Activated CD8-positive, alpha-beta memory T cell treated with anti-CD3 and anti-CD28 coated beads, Interleukin-2, amount 50 U/mL, for 1 hour (primary cell): ENCODE data around the gene KCNK10.

Source experiments
- DNase-seq: peaks from one replicate; pipeline ENCODE4 v3.0.0-alpha.2; 2020; ENCODE audit errors: extremely low read depth

The KCNK10 gene, protein sequence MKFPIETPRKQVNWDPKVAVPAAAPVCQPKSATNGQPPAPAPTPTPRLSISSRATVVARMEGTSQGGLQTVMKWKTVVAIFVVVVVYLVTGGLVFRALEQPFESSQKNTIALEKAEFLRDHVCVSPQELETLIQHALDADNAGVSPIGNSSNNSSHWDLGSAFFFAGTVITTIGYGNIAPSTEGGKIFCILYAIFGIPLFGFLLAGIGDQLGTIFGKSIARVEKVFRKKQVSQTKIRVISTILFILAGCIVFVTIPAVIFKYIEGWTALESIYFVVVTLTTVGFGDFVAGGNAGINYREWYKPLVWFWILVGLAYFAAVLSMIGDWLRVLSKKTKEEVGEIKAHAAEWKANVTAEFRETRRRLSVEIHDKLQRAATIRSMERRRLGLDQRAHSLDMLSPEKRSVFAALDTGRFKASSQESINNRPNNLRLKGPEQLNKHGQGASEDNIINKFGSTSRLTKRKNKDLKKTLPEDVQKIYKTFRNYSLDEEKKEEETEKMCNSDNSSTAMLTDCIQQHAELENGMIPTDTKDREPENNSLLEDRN

DNA sequence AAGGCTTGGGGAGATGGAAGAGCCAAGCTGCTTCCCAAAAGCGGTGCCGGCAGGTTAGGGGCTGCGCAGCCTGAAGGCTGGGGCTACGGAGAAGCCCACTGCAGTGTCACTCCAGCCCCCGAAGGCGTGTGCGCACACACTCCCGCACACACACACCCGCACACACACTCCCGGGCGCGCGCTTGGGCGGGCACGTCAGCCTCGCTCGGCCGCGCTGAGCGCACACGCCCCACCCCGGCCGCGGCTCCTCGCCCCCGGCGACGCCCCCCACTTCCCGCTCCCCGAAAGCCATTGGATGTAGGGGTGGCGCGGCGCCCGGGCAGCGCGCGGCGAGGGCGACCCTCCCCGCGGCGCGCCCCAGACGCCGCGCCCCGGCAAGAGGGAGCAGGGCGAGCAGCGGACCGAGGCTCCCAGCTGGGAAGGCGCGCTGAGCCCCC lies at the start of gene KCNK10:
TSS of gene KCNK10 (minus strand) at position 184 of the 437 bp plus-strand sequence. CDS start 471 bp downstream, outside the sequence.
- no peak for DNase-seq

- no peak for DNase-seq
Measured at GRCh38 chr14:88369496-88369895, 46.4 kb upstream of the KCNK10 start.

DNA sequence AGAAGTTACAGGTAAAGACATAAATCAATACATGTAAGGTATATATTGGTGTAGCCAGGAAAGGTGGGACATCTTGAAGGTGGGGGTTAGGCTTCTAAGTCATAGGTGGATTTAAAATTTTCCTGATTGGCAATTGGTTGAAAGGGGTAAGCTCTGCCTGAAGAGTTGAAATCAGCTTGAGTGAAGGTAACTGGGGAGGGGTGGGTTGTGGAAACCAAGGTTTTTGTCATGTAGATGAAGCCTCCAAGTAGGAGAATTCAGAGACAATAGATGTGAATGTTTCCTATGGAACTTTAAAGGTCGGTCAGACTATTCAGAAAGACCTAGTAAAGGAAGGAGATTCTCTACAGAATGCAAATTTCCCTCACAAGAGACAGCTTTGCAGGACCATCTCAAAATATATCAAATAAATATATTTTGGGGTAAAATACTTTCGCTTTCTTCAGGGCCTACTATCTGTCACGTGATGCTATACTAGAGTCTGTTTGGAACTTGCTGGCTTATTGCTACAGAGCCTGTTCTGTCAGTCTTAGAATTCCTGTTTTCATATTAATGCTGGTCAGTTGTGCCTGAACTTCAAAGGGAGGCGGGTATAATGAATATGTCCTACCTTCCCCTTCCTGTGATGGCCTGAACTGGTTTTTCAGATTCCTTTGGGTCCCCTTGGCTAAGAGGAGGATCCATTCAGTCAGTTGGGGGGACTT lies 41.8 kb upstream of the KCNK10 start:
- no peak for DNase-seq

- DNase-seq = no peak
Measured at GRCh38 chr14:88363644-88364043, 40.6 kb upstream of the KCNK10 start.

DNA sequence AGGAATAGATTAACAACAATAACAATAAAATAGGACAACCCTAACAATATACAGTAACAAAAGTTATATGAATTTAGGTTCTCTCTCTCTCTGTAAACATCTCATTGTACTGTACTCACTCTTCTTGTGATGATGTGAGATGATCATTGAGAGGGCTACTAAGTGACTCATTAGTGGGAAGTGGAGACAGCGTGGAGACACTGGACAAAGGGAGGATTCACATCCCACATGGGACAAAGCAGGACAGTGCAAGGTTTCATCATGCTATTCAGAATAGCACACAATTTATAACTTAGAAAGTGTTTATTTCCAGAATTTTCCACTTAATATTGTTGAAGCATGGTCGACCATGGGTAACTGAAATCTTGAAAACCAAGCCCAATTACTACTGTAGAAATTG lies 36.4 kb upstream of the KCNK10 start:
- no peak for DNase-seq

- no peak for DNase-seq
Measured at GRCh38 chr14:88354358-88354757, 31.3 kb upstream of the KCNK10 start.

- DNase-seq = no peak
Measured at GRCh38 chr14:88352698-88353097, 29.6 kb upstream of the KCNK10 start.

DNA sequence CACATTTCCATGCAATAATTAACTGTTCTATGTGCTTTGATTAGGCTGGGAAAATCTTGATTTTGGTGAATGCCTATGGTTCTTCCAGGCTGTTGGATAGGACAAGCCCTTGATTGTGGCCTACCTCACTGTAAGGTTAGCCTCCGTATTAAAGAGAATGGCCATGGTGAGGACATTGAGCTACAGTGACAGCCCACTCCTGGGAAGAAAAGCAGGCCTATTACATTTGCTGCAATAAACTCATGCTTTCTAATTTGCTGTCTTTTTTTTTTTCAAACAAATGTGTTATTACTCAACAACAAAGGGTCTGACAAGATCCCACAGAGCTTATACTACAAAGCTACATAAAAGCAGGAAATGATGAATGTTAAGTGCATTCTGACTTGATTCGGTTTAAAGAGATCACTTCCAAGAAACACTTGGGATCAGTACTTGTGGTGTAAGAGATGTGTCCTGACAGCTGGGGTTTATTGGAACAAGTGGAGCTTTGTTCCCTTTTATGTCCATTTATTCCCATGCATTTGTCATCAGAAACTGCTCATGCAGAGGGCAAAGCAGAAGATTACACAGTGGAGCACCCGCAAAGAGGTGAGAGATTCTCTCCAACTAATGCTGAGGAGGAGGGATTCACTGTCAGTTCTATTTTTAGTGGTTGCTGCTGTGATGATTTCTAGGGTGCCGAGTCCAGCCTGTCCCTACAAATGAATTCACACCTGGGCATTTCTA lies 29.1 kb upstream of the KCNK10 start:
- no peak for DNase-seq

DNA sequence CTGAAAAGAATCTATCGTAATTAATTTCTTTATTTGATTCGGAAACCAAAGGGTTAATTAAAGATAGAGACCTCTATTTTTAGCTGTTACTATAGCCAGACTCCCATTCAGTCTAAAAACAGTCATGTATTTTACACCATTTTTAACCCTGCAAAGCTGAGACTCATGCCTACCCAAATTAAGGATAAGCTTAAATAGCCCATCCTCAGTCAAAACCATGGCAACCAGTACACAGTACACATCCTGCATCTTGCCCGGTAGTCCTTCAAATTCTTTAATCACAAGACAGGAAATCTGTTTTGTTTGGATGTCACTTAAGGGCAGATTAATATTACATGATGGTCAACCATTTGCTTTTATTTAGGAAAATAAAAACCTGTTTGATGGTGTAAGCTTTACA lies 25.5 kb upstream of the KCNK10 start:
- no peak for DNase-seq

DNA sequence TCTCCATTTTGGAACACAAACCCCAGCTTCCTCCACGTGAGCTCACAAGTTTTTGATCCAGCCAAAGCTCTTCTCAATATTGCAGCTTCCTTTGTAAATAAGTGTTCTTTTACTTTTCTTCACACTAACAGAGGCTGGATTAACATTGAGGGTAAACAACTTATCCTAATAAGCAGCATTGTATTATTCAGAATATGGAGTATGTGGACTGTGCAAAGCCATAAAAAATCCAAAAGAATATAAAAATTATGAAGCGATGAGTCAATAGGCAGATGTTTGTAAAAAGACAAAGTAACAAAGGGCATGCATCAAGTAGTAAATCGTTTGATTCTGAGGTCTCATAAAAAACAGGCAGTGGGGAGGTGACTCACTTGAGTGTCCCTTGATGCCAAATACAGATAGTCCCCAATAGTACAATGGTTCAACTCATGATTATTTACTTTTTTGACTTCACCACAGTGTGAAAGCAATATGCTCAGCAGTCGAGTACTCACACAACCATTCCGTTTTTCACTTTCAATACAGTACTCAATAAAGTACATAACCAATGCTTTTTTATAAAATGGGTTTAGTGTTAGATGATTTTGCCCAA lies 23.1 kb upstream of the KCNK10 start:
- no peak for DNase-seq

GRCh38 chr14:88342980-88343379 lies 19.9 kb upstream of the KCNK10 start:
- no peak for DNase-seq

DNA sequence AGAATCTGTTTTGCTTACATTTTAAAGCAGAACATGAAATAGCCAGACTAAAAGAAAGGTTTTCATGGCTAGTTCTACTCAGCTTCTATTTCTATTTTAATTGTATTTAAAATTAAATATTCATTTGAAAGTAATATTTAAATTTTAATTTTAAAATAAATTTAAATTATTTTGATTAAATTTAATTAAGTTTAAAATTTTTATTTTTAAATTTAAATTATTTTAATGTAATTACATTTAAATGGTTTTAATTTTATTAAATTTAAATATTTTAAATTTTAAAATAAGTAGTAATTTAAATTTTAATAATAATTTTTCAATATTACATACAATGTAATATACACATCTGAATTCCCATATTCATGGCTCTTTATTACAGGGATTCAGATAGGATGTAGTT lies 17.3 kb upstream of the KCNK10 start:
- no peak for DNase-seq

GRCh38 chr14:88333036-88333435 lies 10.0 kb upstream of the KCNK10 start:
- no peak for DNase-seq

- no peak for DNase-seq
Measured at GRCh38 chr14:88327497-88327896, 4.4 kb upstream of the KCNK10 start.

GRCh38 chr14:88326352-88327103 lies 3.5 kb upstream of the KCNK10 start:
- no peak for DNase-seq

DNA sequence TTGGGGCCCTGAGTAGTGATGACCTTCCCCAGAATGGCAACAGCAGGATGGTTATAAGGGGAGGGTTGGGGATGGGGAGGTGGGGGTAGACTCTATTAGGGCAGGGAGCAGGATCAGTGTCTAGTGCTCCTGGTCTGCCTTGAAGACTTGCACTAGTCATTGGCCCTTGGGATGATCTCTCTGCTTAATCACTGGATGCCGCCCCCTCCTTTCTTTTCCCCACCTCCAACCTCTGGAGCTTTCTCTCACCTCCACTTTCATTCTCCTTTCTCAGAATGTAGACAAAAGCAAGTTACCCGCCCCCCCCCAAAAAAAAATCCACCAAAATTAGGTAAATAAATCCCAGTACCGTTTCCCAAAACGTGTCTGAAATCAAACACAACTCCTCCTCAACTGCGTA lies 2.8 kb upstream of the KCNK10 start:
- DNase-seq = no peak

- no peak for DNase-seq
Measured at GRCh38 chr14:88324930-88325329, 1.9 kb upstream of the KCNK10 start.

- DNase-seq = no peak
Measured at GRCh38 chr14:88324491-88324890, 1.4 kb upstream of the KCNK10 start.

GRCh38 chr14:88323523-88324199 lies 592 bp upstream of the KCNK10 start:
- no peak for DNase-seq

DNA sequence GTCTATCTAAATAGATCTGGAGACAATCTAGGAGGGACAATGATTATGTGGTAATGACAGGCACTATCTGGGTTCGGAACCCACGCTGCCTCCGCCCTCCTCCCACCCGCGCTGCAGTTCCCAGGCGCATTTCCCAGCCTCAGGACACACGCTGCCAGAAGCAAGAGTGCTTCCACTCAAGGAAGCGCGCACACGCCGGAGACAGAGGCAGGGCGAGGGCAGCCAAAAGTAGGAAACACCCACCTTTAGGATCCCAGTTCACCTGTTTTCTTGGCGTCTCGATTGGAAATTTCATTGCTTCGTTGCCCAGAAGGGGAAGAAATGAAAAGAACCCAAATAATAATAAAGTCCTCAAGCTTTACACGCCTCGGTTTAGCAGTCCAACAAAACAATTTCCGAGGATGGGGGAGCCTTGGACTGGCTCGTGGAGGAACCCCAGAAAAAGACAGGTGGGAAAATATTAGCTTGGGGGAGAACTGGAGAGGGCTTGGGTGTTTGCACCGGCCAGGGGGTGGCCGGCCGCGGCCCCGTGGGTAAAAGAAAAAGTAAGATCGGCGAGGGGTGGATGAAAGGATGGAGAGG lies 474 bp downstream of the KCNK10 start:
- no peak for DNase-seq
